ENCODE data around the gene NAPB.
"Not testable (repeated sequence)": the region's sequence is repeated elsewhere in the genome, so short reads cannot be mapped to it uniquely, and the experiment has no call there.

NAPB gene

GRCh38 chr20:23367770-23368169, 53.5 kb downstream of the NAPB start:
- DNase-seq (ENCODE audit: low read depth in 2 of 2): no peak

- no peak for DNase-seq (ENCODE audit: low read depth in 2 of 2)
Measured at GRCh38 chr20:23366384-23366783, 54.9 kb downstream of the NAPB start.

GRCh38 chr20:23365390-23366165, 55.7 kb downstream of the NAPB start:
- no peak for DNase-seq (ENCODE audit: low read depth in 2 of 2)

GRCh38 chr20:23363257-23363649, 58.0 kb downstream of the NAPB start:
- no peak for DNase-seq (ENCODE audit: low read depth in 2 of 2)

GRCh38 chr20:23362392-23363256, 58.7 kb downstream of the NAPB start:
- DNase-seq (ENCODE audit: low read depth in 2 of 2): no peak

GRCh38 chr20:23361476-23362391, 59.6 kb downstream of the NAPB start, which contains the start of gene GZF1:
Gene GZF1 (plus strand): TSS chr20:23362182. CDS start chr20:23364384, 2,202 bp downstream.
- peak; percentile 95 to 96 for DNase-seq (ENCODE audit: low read depth in 2 of 2)

- DNase-seq (ENCODE audit: low read depth in 2 of 2): no peak
Measured at GRCh38 chr20:23361119-23361475, 60.2 kb downstream of the NAPB start.

- no peak for DNase-seq (ENCODE audit: low read depth in 2 of 2)
Measured at GRCh38 chr20:23360531-23360930, 60.8 kb downstream of the NAPB start.

- DNase-seq (ENCODE audit: low read depth in 2 of 2): no peak
Measured at GRCh38 chr20:23358923-23359593, 62.2 kb downstream of the NAPB start.

- no peak for DNase-seq (ENCODE audit: low read depth in 2 of 2)
Measured at GRCh38 chr20:23358563-23358906, 62.8 kb downstream of the NAPB start.

- peak; percentile 99 to 100 for DNase-seq (ENCODE audit: low read depth in 2 of 2)
Measured at GRCh38 chr20:23357767-23358562, 63.3 kb downstream of the NAPB start.

GRCh38 chr20:23356203-23356602, 65.1 kb downstream of the NAPB start:
- DNase-seq (ENCODE audit: low read depth in 2 of 2): no peak

GRCh38 chr20:23350904-23351838, 70.1 kb downstream of the NAPB start:
- peak; percentile 22 to 52 for DNase-seq (ENCODE audit: low read depth in 2 of 2)

- peak; percentile 90 to 96 for DNase-seq (ENCODE audit: low read depth in 2 of 2)
Measured at GRCh38 chr20:23350196-23350903, 70.9 kb downstream of the NAPB start, which contains the start of gene NXT1. Gene NXT1 (plus strand): TSS chr20:23350791. CDS start chr20:23354042, 3,251 bp downstream.

- DNase-seq (ENCODE audit: low read depth in 2 of 2): peak in 1 of 2 experiments; percentile 61
Measured at GRCh38 chr20:23349338-23350195, 71.7 kb downstream of the NAPB start.

- DNase-seq (ENCODE audit: low read depth in 2 of 2): not testable (repeated sequence)
Measured at GRCh38 chr20:23348510-23348909, 72.8 kb downstream of the NAPB start.

- DNase-seq (ENCODE audit: low read depth in 2 of 2): no peak
Measured at GRCh38 chr20:23347791-23348190, 73.5 kb downstream of the NAPB start.

GRCh38 chr20:23346002-23346401, 75.3 kb downstream of the NAPB start:
- no peak for DNase-seq (ENCODE audit: low read depth in 2 of 2)

All from stimulated activated CD4-positive, alpha-beta T cell treated with anti-CD3 and anti-CD28 coated beads, Interleukin-12 subunit alpha, Interleukin-12 subunit beta, amount 100 ng/mL, for 24 hours (primary cell).